ENCODE results near the gene AFAP1.

Gene AFAP1

DNA sequence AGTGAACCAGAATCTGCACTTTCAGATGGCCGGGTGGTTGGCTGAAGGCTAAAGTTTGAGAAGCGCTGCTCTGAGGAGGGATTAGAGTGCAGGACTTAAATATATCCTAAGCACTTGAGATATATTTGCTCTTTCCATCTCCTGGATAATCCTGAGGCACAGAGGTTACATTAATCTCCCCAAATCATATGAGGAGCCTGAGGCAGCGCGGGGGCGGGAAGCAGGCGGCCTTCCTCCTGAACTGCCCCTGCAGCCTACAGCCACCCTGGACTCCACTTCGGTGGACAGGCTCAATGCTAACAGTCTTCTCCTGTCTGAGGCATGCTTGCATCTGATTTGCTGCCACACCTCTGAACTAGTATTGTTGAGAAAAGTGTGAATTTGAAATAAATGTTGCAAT, 72.5 kb downstream of the AFAP1 start:
- Histone ChIP-seq H3K4me3 (no peak overlapping the region), H3K9ac (no peak overlapping the region), H3K36me3 (peaks cover 0 to 33% (median 6%) of the 10 kb centered on the region in 11 experiments; a peak in 11 of 22 replicates), H4K20me1 (peaks cover 0 to under 1% (median 0%) of the 10 kb centered on the region in 11 experiments; a peak in 1 of 22 replicates), H3K9me3 (replicated peaks in 1 of 11) (peaks cover 0 to 7% (median 0%) of the 10 kb centered on the region in 11 experiments; a peak in 3 of 22 replicates), H3K4me2 (no peak overlapping the region), H3K27ac (no peak overlapping the region), H3K27me3 (no peaks in the 10 kb centered on the region), H3K4me1 (peaks cover 0 to 10% (median 3%) of the 10 kb centered on the region in 10 experiments; a peak in 7 of 20 replicates)
- TF ChIP-seq Cebpa-rat (IDR thresholded peaks at IDR 0.05) = no peak

DNA sequence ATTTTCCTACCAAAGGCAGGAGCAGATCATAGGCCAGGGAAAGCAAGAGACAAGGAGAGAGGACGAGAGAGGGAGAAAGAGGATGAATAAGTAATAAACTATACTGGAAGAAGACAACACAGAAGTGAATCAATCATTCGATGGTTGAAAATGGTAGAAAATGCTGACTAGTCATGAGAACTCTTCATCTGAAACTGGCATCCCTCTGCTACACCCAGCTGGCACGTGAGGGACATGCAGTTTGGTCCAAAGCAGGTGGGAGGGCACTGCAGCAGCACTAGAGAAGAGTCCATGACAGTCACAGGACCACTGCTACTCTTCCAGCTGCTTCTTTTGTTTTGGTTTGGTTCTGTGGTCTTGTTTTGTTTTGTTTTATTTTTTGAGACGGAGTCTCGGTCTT, 74.1 kb downstream of the AFAP1 start:
- H3K4me3 ChIP-seq = no peak overlapping the region

GRCh38 chr4:7864685-7865084, 75.0 kb downstream of the AFAP1 start:
- peaks cover 0 to 37% (median 5%) of the 10 kb centered on the region in 11 experiments; a peak in 7 of 22 replicates for H3K36me3 ChIP-seq
- H3K27ac ChIP-seq = no peak overlapping the region
- H3K4me1 ChIP-seq = no peaks in the 10 kb centered on the region
- no peak overlapping the region for H3K4me2 ChIP-seq
- H3K9ac ChIP-seq = no peak overlapping the region
- peaks cover 0 to 3% (median 0%) of the 10 kb centered on the region in 11 experiments; a peak in 1 of 22 replicates for H3K9me3 ChIP-seq (replicated peaks in 1 of 11)
- no peak overlapping the region for H3K4me3 ChIP-seq
- no peaks in the 10 kb centered on the region for H3K27me3 ChIP-seq
- TF ChIP-seq Cebpa-rat (IDR thresholded peaks at IDR 0.05) = no peak
- H4K20me1 ChIP-seq = no peaks in the 10 kb centered on the region; a peak in 1 of 22 replicates

More for the DNA sequence above, 74.1 kb downstream of the AFAP1 start:
- Histone ChIP-seq H3K9ac (no peak overlapping the region), H3K4me2 (no peak overlapping the region), H3K27ac (no peak overlapping the region), H3K9me3 (replicated peaks in 1 of 11) (peaks cover 0 to 3% (median 0%) of the 10 kb centered on the region in 11 experiments; a peak in 1 of 22 replicates), H3K36me3 (peaks cover 0 to 36% (median 5%) of the 10 kb centered on the region in 11 experiments; a peak in 7 of 22 replicates), H3K27me3 (no peaks in the 10 kb centered on the region), H3K4me1 (no peaks in the 10 kb centered on the region), H4K20me1 (no peaks in the 10 kb centered on the region; a peak in 1 of 22 replicates)
- TF ChIP-seq Cebpa-rat (IDR thresholded peaks at IDR 0.05) = no peak

GRCh38 chr4:7863911-7864681, 75.6 kb downstream of the AFAP1 start:
- H3K9me3 ChIP-seq (replicated peaks in 1 of 11) = peaks cover 0 to 3% (median 0%) of the 10 kb centered on the region in 11 experiments; a peak in 1 of 22 replicates
- H3K4me2 ChIP-seq = no peak overlapping the region
- peaks cover 0 to 37% (median 5%) of the 10 kb centered on the region in 11 experiments; a peak in 7 of 22 replicates for H3K36me3 ChIP-seq
- no peaks in the 10 kb centered on the region for H3K27me3 ChIP-seq
- H3K4me1 ChIP-seq = no peaks in the 10 kb centered on the region
- H3K4me3 ChIP-seq = no peak overlapping the region
- H3K9ac ChIP-seq = no peak overlapping the region
- TF ChIP-seq Cebpa-rat (IDR thresholded peaks at IDR 0.05) = no peak
- H4K20me1 ChIP-seq = no peaks in the 10 kb centered on the region; a peak in 1 of 22 replicates
- H3K27ac ChIP-seq = no peak overlapping the region

DNA sequence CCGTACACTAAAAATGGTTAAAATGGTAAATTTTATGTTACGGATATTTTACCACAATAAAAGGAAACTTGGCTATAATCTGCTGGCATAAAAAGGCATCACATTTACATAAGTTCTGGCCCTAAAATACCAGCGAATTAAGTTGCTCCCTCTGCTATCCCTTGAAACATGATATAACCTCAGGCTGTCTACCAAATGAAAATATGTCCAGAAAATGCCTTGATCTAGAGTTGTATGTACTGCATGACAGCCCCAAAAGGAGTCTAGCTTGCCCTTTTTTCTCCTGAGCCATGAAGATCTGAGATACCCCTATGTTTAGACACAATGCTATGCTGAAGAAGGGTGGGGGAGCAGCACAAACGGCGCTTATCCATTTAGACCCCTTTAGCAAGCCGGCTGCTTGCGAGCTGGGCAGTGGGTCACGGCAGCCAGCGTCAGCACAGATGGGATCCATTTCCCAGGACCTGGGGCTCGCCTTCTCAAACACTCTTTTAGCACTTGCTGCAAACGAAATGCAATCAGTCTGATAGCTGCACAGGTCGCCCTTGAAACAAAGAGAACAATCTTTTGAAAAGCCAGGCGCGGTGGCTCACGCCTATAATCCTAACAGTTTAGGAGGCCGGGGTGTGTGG, 77.0 kb downstream of the AFAP1 start:
- H3K27ac ChIP-seq = no peak overlapping the region
- H3K4me2 ChIP-seq = no peak overlapping the region

DNA sequence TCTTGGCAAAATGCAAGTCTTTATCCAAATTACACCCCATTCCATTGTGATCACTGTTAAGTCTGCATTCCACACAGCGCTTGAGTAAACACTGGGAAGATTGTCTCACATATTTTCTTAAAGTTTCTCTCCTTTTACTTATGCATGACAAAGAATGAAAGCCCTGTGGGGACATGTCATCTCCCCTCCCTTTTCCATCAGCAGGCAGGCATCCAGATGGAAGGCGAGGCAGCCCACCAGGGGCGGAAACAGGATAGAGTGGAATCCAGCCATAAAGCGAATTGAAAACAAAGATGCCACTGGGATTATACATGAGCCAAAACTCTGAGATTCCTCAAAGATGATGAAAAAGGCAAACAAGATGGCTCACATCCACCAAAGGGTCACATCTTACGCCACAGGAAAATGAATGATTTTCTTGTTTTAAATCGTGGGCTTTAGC, 78.2 kb downstream of the AFAP1 start:
- H3K9ac ChIP-seq = no peak overlapping the region
- H3K4me3 ChIP-seq = no peak overlapping the region

More for the DNA sequence above, 77.0 kb downstream of the AFAP1 start:
- no peak overlapping the region for H3K9ac ChIP-seq
- peaks cover 0 to 27% (median 4%) of the 10 kb centered on the region in 11 experiments; a peak in 7 of 22 replicates for H3K36me3 ChIP-seq
- H3K4me1 ChIP-seq = peaks cover 0 to under 1% (median 0%) of the 10 kb centered on the region in 10 experiments; a peak in 2 of 20 replicates
- no peaks in the 10 kb centered on the region for H3K27me3 ChIP-seq
- peaks cover 0 to 8% (median 0%) of the 10 kb centered on the region in 11 experiments; a peak in 2 of 22 replicates for H4K20me1 ChIP-seq
- peaks cover 0 to 3% (median 0%) of the 10 kb centered on the region in 11 experiments; a peak in 1 of 22 replicates for H3K9me3 ChIP-seq (replicated peaks in 1 of 11)
- no peak for TF ChIP-seq Cebpa-rat (IDR thresholded peaks at IDR 0.05)
- no peak overlapping the region for H3K4me3 ChIP-seq

DNA sequence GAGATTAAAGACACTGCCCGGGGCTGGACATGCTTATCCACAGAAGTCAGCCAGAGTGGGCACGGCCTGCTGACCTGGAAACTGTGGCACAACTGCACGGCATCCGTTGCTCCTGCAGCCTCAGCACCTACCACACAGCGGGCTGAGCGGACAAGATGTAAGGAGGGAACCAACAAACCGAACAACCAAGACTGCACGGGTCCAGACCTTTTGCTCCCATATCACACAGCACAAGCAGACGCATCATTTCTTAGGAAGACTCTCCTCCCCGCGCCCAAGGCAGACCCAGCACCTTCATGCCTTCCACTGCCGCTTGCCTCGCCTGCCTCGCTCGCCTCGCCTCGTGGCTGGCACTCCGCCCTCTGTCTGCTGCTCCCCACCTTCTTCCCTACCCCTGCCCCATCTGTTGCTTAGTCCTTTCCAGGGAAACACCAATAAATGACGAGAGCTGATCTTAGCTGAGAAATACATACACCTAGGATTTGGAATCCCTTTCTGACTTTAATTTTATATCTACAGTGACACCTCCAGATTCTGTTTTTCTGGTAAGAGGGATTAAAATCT, 79.0 kb downstream of the AFAP1 start:
- Histone ChIP-seq H3K36me3 (peaks cover 0 to 22% (median 0%) of the 10 kb centered on the region in 11 experiments; a peak in 5 of 22 replicates), H3K27me3 (no peaks in the 10 kb centered on the region), H3K9ac (no peak overlapping the region), H4K20me1 (peaks cover 0 to 23% (median 0%) of the 10 kb centered on the region in 11 experiments; a peak in 3 of 22 replicates), H3K27ac (no peak overlapping the region), H3K4me1 (peaks cover 0 to 13% (median 0%) of the 10 kb centered on the region in 10 experiments; a peak in 6 of 20 replicates), H3K9me3 (replicated peaks in 1 of 11) (peaks cover 0 to 3% (median 0%) of the 10 kb centered on the region in 11 experiments; a peak in 1 of 22 replicates), H3K4me2 (no peak overlapping the region), H3K4me3 (no peak overlapping the region)
- no peak for TF ChIP-seq Cebpa-rat (IDR thresholded peaks at IDR 0.05)

More for the DNA sequence above, 78.2 kb downstream of the AFAP1 start:
- no peaks in the 10 kb centered on the region for H3K27me3 ChIP-seq
- TF ChIP-seq Cebpa-rat (IDR thresholded peaks at IDR 0.05) = no peak
- H3K9me3 ChIP-seq (replicated peaks in 1 of 11) = peaks cover 0 to 3% (median 0%) of the 10 kb centered on the region in 11 experiments; a peak in 1 of 22 replicates
- peaks cover 0 to 22% (median 0%) of the 10 kb centered on the region in 11 experiments; a peak in 5 of 22 replicates for H3K36me3 ChIP-seq
- H3K4me2 ChIP-seq = no peak overlapping the region
- peaks cover 0 to 12% (median 0%) of the 10 kb centered on the region in 10 experiments; a peak in 6 of 20 replicates for H3K4me1 ChIP-seq
- H4K20me1 ChIP-seq = peaks cover 0 to 19% (median 0%) of the 10 kb centered on the region in 11 experiments; a peak in 3 of 22 replicates
- H3K27ac ChIP-seq = no peak overlapping the region

- peaks cover 0 to 26% (median 0%) of the 10 kb centered on the region in 11 experiments; a peak in 3 of 22 replicates for H4K20me1 ChIP-seq
- H3K27ac ChIP-seq = no peak overlapping the region
- H3K36me3 ChIP-seq = peaks cover 0 to 33% (median 0%) of the 10 kb centered on the region in 11 experiments; a peak in 6 of 22 replicates
- H3K4me3 ChIP-seq = no peak overlapping the region
- peaks cover 0 to 3% (median 0%) of the 10 kb centered on the region in 11 experiments; a peak in 1 of 22 replicates for H3K9me3 ChIP-seq (replicated peaks in 1 of 11)
- no peaks in the 10 kb centered on the region for H3K27me3 ChIP-seq
- no peak overlapping the region for H3K4me2 ChIP-seq
- peaks cover 0 to 13% (median 0%) of the 10 kb centered on the region in 10 experiments; a peak in 6 of 20 replicates for H3K4me1 ChIP-seq
- H3K9ac ChIP-seq = no peak overlapping the region
- no peak for TF ChIP-seq Cebpa-rat (IDR thresholded peaks at IDR 0.05)
Measured at GRCh38 chr4:7859326-7859725, 80.3 kb downstream of the AFAP1 start.

Data from BLaER1 treated with 17β-estradiol and CSF1 and Interleukin-3, amounts not matched to agents 10 nM and 100 nM (cell line).